T-helper 9 cell (primary cell): ENCODE measurements around the gene FAXDC2.

Experiments
- DNase-seq: peaks from one replicate; pipeline ENCODE4 v3.0.0-alpha.2; 2020

FAXDC2 gene

GRCh38 chr5:154793599-154794524, 56.5 kb downstream of the FAXDC2 start:
- no peak for DNase-seq

DNA sequence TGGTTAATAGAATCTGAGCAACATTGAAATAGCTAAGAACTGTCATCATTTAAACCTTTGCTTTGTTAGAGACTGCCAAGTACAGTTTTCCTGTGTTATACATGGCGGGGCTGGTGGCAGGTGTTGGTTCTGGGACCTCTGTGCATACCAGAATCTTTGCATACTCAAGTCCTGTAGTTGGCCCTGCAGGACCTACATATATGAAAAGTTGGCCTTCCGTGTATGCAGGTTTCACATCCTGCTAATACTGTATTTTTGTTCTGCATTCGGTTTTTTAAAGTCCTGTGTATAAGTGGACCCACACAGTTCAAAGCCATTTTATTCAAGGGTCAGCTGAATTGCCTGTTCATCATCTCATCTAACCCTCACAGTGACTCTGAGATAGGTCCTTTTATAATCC, 58.9 kb downstream of the FAXDC2 start:
- DNase-seq = no peak

DNA sequence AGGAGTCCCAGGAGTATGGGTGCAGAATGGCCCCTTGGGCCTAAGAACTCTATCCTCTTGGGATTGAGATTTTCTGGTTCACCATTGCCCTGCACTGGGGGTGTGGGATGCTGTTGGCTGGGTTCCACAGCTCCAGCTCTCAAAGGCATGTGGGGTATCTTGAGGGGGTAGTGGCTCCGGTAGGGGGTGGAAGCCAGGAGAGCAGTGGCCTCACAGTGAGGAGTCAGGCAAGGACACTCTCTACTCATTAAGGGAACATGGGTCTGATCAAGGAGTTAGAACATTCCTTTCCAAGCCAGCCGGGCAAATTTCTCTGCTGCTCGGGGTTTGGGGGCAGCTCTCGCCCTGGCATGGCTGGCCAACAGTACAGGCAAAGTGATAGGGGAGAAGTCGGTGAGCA, 62.2 kb downstream of the FAXDC2 start:
- no peak for DNase-seq

DNA sequence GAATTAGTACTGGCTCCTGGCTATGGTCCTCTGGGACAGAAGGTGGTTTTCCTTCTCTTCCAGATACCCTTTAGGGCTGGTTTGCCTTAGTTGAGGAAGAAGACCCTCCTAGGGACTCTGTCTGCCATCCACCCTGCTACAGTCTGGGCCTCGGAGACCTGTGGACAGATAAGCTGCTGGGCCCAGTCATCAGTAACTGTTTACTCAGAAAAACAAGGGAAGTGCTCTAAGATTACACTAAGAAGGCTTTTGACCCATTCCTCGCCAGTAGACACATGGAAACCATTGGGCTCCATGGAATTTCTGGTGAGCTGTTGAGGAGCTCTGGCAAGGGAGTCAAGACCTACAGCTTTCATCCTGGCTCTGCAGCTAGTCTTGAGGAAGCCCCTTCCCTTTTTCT, 64.0 kb downstream of the FAXDC2 start:
- no peak for DNase-seq

- no peak for DNase-seq
These were observed 65.5 kb downstream of the FAXDC2 start for GRCh38 chr5:154784856-154785255.

DNA sequence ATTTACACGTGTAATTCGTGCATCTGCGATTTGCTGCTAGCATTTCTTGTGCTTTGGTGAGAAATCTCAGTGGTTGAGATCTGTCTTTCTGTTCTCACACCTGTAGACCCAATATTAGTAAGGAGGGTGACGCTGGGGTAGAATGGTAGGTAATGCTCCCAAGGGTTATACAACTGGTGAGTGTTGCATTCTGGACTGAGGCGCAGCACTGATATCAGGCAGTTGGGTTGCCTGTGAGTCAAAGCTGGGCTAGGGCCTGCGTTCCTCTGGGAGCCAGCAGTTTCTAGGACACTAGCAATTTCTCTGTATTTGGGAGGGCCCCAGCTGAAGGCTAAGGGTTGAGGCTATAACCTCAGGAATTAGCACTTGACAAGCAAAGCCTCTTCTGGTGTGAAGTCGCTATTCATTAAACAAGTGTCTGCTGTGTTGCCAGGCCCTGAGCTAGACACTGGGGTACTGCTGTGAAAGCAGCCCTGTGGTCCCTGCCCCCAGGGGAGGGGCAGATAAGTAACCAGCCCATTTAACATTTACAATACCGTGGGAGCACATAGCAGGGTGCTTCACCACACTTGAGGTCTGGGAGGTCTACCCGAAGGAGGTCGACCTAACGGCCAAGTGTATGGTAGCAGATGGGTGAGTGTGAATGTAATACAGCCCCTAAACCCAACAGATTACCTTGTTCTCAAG, 66.5 kb downstream of the FAXDC2 start:
- no peak for DNase-seq

GRCh38 chr5:154782812-154783592, 67.4 kb downstream of the FAXDC2 start:
- no peak for DNase-seq

GRCh38 chr5:154782326-154782725, 68.1 kb downstream of the FAXDC2 start:
- no peak for DNase-seq

DNA sequence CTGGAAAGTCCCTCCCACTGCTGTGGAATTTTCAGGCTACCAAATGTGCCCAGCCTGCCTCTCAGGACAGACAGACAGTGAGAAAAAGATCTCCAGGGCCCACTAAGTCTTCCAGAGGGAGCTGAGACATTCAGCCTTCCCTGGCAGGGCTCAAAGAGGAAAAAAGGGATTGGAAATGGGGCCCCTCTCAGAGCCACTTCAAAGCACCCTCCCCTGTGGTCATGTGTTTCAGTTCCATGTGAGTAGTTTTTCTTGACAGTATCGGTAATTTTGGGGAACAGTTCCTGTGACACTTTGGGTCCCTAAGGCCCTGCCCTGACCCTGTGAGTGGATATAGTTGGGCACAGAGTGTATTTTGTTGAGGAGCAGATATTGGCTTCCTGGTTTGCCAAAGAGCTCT, 70.3 kb downstream of the FAXDC2 start:
- no peak for DNase-seq

DNA sequence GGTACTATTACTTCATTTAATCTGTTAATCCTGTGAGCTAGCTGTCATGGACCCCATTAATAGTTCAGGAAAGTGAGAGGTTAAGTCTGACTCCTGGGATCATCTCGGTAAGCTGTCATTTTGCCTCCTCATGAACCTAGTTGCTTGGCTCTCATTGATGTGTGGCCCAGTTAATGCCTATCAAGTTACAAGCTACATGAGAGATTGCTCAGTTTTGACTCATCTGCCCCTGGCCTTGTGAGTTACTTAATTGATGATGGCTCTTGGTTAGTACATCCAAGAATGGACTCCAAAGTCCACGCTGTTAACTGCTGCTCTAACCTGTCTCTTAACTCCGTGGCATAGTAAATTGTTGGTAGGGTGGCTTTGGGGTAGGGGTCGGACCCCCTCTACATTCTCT, 71.3 kb downstream of the FAXDC2 start:
- no peak for DNase-seq

DNA sequence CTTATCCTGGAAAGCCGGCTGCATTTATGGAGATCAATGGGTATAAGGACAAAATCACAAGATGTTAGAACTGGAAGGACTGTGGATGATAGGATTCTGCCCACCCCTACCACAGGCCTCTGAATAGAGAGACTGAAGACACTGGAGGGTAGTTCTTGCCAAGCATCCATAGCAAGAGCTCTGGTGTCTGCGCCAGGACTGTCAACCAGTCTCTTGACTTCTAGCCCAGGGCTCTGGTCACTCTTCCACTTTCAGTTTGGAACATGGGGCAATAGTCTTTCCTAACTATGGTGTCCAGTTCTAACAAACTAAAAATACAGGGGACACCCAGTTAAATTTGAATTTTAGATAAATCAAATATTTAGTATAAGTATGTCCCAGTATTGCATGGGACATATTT, 71.9 kb downstream of the FAXDC2 start:
- DNase-seq = no peak

DNA sequence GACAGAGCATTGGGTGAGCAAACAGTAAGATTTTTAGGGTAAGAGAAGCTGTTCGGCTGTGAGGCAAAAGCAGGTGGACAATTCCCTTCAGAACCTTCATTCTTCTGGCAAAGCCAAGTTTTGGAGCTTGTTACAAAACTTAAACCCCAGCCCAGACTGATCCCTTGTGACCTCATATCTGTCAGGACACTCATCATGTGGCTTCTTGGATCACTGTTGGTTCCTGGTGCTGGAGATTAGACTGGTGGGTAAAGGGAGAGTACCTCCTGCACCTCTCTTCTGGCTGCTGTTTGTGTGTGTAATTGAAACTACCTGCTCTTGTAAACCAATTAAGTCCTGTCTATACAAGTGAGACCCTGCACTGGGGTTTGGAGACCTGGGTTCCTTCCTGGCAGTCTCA, 74.2 kb downstream of the FAXDC2 start:
- no peak for DNase-seq

- no peak for DNase-seq
These were observed 77.1 kb downstream of the FAXDC2 start for GRCh38 chr5:154773326-154773725.

DNA sequence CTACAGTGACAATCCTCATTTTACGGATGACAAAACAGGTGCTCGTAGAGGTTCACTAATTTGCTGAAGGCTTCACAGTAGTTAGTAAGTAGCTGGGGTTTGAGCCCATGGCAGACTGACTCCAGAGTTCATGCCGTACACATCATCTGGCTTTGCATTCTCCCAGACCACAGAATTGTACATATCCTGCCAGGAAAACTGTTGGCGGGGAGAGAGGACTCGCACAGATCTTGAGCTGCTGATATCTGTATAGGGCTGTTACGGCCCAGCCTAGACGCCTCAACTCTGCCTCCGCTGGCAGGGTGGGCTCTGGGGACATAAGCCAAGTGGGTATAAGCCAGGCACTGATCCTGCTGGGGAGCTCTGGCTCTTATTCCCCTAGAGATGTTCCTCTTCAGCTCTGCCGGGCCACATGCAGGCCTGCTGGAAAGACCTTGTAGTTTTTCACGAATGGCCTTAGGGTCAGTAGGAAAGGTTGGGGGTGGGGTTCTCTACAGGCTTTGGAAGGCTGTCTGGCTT, 79.0 kb downstream of the FAXDC2 start:
- DNase-seq = no peak

DNA sequence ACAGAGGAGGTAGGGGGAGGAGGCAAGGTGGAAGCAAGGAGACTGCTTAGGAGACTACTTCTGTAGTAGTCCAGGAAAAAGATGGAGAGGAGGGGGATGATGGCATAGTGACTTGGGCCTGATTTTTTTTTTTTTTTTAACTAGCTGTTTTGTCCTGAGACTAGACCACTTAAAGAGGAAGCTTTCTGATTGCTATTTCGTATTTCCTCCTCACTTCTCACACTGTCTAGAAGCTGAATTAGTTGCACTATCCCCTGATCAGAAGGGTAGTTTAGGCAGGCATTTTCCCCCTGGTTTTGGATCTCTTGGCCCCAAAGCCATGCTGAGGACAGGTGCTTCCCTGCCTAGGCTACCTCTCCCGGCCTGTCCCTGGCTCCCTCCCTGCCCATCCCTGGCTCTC, 80.3 kb downstream of the FAXDC2 start:
- DNase-seq = no peak
